Activated CD8-positive, alpha-beta memory T cell treated with anti-CD3 and anti-CD28 coated beads, Interleukin-2, amount 10 ng/mL, durations not matched to agents 7 days and 5 days (primary cell): ENCODE data around the gene PDE4D. TPM values are rescaled to one million over a fixed set of nuclear protein-coding genes. Genes with fewer than 3 reads are reported as not detected.

ENCODE experiments used
- ATAC-seq: fragments of 150-1000 bp; cut with Tn5 transposase; one replicate; pipeline ENCODE4 v1.10.0; 2021; ENCODE audit warnings: moderate library complexity
- CTCF ChIA-PET: fragments of 350-600 bp; sonication (Branson Sonifier 250); formaldehyde crosslinking; loops from one replicate; lab custom pipeline; 2021; ENCODE audit warnings: antibody characterized with exemption; lab: Charles Lee
- DNase-seq: peaks from one replicate; pipeline ENCODE4 v3.0.0-alpha.2; 2020
- H3K27ac Mint-ChIP-seq: one replicate; pipeline ENCODE4 v1.8.0; 2021; ENCODE audit warnings: mild to moderate bottlenecking, mixed read lengths
- H3K27me3 Mint-ChIP-seq: one replicate; pipeline ENCODE4 v1.8.0; 2021; ENCODE audit warnings: mixed read lengths
- H3K36me3 Mint-ChIP-seq: one replicate; pipeline ENCODE4 v1.8.0; 2021; ENCODE audit warnings: mild to moderate bottlenecking, mixed read lengths
- H3K4me1 Mint-ChIP-seq: one replicate; pipeline ENCODE4 v1.8.0; 2021; ENCODE audit warnings: mixed read lengths
- H3K4me3 Mint-ChIP-seq: one replicate; pipeline ENCODE4 v1.8.0; 2021; ENCODE audit warnings: mild to moderate bottlenecking, moderate library complexity, mixed read lengths
- H3K9me3 Mint-ChIP-seq: one replicate; pipeline ENCODE4 v1.8.0; 2022; ENCODE audit warnings: low read depth, mixed read lengths
- total RNA-seq, 2 experiments: library from RNA; stranded (reverse); gene quantifications; one replicate each; pipeline ENCODE4 v1.2.3, GENCODE V29; 2021

Gene PDE4D
- total RNA-seq, 2 experiments from 2014 or later, result 59.3 to 66.2 TPM

DNA sequence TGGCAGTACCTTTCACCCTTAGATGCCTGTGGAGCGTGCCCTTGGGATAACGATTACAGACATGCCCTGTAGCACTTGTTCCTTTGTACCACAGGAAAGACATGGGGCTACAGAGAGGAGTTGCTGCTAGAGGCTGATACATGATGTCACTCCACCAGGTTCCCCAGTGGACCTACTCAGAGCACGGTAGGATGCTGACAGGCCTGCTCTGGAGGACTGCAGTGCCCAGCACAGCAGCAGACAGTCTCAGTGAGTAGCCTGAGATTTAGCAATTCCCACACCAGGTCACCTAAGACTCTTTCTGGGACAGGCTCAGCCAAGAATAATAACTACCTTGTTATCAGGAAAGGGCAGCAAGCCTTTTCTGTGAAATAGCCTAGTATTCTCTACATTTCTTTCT is 28.8 kb downstream of the PDE4D start:
- Mint-ChIP-seq H3K4me1 (no peaks in the 10 kb centered on the region), H3K4me3 (no peak overlapping the region), H3K27ac (no peak overlapping the region), H3K9me3 (no peaks in the 10 kb centered on the region), H3K27me3 (no peaks in the 10 kb centered on the region), H3K36me3 (no peaks in the 10 kb centered on the region)
- ATAC-seq, result no peak
- CTCF ChIA-PET, result no interaction called here
- DNase-seq, result no peak

DNA sequence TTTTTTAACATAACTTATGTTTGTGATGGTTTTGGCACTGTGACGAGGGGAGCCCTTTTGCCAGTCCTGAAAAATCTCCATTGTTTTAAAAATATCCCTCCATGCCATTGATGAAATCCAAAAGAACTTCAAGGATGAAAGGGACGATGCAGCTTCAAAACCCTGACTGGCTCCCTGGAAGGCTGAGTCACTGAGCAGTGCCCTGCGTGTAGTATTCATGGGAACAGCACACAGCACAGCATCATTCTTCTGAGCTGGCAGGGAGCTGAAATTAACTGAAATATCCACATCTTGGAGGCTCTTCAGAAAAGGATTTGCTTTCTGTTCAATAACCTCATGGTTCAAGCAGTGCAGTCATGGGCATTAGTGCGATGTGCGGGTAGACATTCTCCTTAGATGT is 29.7 kb downstream of the PDE4D start:
- H3K27me3 Mint-ChIP-seq, result no peaks in the 10 kb centered on the region
- DNase-seq, result no peak
- H3K4me3 Mint-ChIP-seq, result no peak overlapping the region
- ATAC-seq, result no peak
- no peak overlapping the region for H3K27ac Mint-ChIP-seq
- no peaks in the 10 kb centered on the region for H3K36me3 Mint-ChIP-seq
- CTCF ChIA-PET, result no interaction called here
- no peaks in the 10 kb centered on the region for H3K9me3 Mint-ChIP-seq
- no peaks in the 10 kb centered on the region for H3K4me1 Mint-ChIP-seq

- no peaks in the 10 kb centered on the region for H3K36me3 Mint-ChIP-seq
- H3K27ac Mint-ChIP-seq, result no peak overlapping the region
- no peak for ATAC-seq
- DNase-seq, result no peak
- H3K4me3 Mint-ChIP-seq, result no peak overlapping the region
- H3K9me3 Mint-ChIP-seq, result no peaks in the 10 kb centered on the region
- no peaks in the 10 kb centered on the region for H3K4me1 Mint-ChIP-seq
- CTCF ChIA-PET, result no interaction called here
- no peaks in the 10 kb centered on the region for H3K27me3 Mint-ChIP-seq
These were observed 37.2 kb downstream of the PDE4D start for GRCh38 chr5:59856358-59856757.

GRCh38 chr5:59850766-59851165 is 42.8 kb downstream of the PDE4D start:
- H3K36me3 Mint-ChIP-seq, result no peaks in the 10 kb centered on the region
- H3K9me3 Mint-ChIP-seq, result no peaks in the 10 kb centered on the region
- CTCF ChIA-PET, result no interaction called here
- no peaks in the 10 kb centered on the region for H3K4me1 Mint-ChIP-seq
- DNase-seq (no peak), ATAC-seq (no peak)
- peaks cover 2% of the 10 kb centered on the region for H3K27me3 Mint-ChIP-seq
- no peak overlapping the region for H3K27ac Mint-ChIP-seq
- no peak overlapping the region for H3K4me3 Mint-ChIP-seq

GRCh38 chr5:59847586-59847985 is 45.9 kb downstream of the PDE4D start:
- ATAC-seq, result no peak
- DNase-seq, result no peak
- H3K36me3 Mint-ChIP-seq, result no peaks in the 10 kb centered on the region
- CTCF ChIA-PET, result no interaction called here
- no peak overlapping the region for H3K4me3 Mint-ChIP-seq
- no peaks in the 10 kb centered on the region for H3K4me1 Mint-ChIP-seq
- H3K27ac Mint-ChIP-seq, result no peak overlapping the region
- peaks cover 2% of the 10 kb centered on the region for H3K27me3 Mint-ChIP-seq
- no peaks in the 10 kb centered on the region for H3K9me3 Mint-ChIP-seq

DNA sequence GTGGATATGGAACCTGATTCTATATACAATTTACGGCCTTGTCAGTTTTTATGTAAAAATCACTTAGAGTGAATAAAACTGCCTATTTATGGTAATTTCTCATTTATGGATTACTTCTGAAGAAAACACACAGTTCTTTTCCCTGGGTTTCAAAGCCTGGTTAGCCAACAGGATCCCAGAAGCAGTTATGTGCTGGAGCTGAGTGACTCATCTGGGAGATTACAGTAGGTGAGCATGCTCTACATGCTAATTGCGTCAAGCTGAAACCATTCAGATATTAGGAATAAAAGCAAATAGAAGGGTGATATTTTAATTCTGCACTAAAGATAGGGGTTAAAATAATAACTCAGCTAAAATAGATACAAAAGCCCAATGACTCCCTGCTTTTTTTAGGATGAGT is 47.8 kb downstream of the PDE4D start:
- ATAC-seq (no peak), DNase-seq (no peak)
- H3K27me3 Mint-ChIP-seq, result peaks cover 5% of the 10 kb centered on the region
- H3K27ac Mint-ChIP-seq, result no peak overlapping the region
- H3K36me3 Mint-ChIP-seq, result no peaks in the 10 kb centered on the region
- no peak overlapping the region for H3K4me3 Mint-ChIP-seq
- no peaks in the 10 kb centered on the region for H3K9me3 Mint-ChIP-seq
- H3K4me1 Mint-ChIP-seq, result no peaks in the 10 kb centered on the region
- CTCF ChIA-PET, result no interaction called here

DNA sequence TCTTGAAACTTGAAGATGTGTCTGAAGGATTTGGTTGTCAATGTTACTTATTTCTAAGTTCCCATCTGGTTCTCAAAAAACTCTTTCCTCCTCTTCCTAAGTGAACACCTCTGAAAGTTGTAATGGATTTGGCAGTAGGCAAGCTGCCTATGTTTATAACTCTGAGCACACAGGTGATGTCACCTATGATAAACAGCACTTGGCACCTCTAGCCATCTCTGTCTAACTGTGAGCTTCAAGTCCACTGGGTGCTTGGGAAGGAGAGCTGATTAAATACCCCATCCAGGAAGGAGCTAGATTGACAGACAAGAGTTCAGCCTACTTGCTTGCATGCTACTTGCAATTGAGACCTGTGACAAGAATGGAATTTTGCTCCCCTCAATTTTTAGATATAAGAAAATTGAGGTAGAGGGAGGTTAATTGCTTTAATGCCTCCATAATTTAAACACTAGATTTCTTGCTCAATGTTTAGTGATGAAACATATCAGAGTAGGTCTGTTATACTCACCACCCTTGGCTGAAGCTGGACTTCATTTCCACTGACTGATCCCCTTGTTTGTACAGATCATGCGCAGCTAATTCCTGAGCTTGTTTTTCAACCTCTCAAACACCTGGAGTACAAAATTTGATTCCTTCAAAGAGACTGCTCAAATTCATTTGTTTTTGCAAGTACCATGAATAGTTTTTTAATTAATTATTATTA is 49.9 kb downstream of the PDE4D start:
- no peaks in the 10 kb centered on the region for H3K36me3 Mint-ChIP-seq
- peaks cover 3% of the 10 kb centered on the region for H3K27me3 Mint-ChIP-seq
- ATAC-seq (no peak), DNase-seq (no peak)
- H3K9me3 Mint-ChIP-seq, result no peaks in the 10 kb centered on the region
- no peak overlapping the region for H3K4me3 Mint-ChIP-seq
- no peaks in the 10 kb centered on the region for H3K4me1 Mint-ChIP-seq
- CTCF ChIA-PET, result no interaction called here
- no peak overlapping the region for H3K27ac Mint-ChIP-seq

- no peaks in the 10 kb centered on the region for H3K36me3 Mint-ChIP-seq
- no peak for ATAC-seq
- DNase-seq, result no peak
- H3K4me1 Mint-ChIP-seq, result no peaks in the 10 kb centered on the region
- peaks cover 3% of the 10 kb centered on the region for H3K27me3 Mint-ChIP-seq
- H3K9me3 Mint-ChIP-seq, result no peaks in the 10 kb centered on the region
- CTCF ChIA-PET, result no interaction called here
- no peak overlapping the region for H3K4me3 Mint-ChIP-seq
- no peak overlapping the region for H3K27ac Mint-ChIP-seq
These were observed 50.5 kb downstream of the PDE4D start for GRCh38 chr5:59842999-59843398.

GRCh38 chr5:59840200-59840601 is 53.3 kb downstream of the PDE4D start:
- no peaks in the 10 kb centered on the region for H3K4me1 Mint-ChIP-seq
- DNase-seq, result no peak

GRCh38 chr5:59838989-59839388 is 54.5 kb downstream of the PDE4D start:
- Mint-ChIP-seq H3K27ac (no peak overlapping the region), H3K27me3 (peaks cover 3% of the 10 kb centered on the region), H3K4me3 (no peak overlapping the region), H3K4me1 (no peaks in the 10 kb centered on the region), H3K9me3 (no peaks in the 10 kb centered on the region), H3K36me3 (no peaks in the 10 kb centered on the region)
- ATAC-seq (no peak), DNase-seq (no peak)
- CTCF ChIA-PET, result no interaction called here

More at GRCh38 chr5:59840200-59840601, 53.3 kb downstream of the PDE4D start:
- Mint-ChIP-seq H3K9me3 (no peaks in the 10 kb centered on the region), H3K36me3 (no peaks in the 10 kb centered on the region), H3K27me3 (peaks cover 3% of the 10 kb centered on the region), H3K27ac (no peak overlapping the region), H3K4me3 (no peak overlapping the region)
- no peak for ATAC-seq
- CTCF ChIA-PET, result no interaction called here

DNA sequence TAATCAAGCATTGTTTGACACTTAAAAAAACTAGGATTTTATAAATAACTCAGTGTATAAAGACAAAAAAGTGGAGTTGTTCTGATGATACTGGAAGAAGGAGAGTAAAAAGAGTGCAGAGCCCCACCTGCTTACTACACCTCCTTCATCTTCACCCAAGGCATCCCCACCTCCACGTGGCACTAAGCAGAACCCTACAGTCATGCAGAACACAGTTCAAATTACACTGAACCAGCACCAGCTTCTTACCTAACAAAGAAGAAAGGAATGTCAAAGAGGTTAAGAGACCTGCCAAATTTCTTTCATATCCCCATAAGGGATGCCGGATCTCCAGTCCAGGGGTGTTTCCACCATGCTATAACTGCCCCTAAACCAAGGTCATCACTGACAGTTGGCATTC is 55.5 kb downstream of the PDE4D start:
- DNase-seq, result no peak
- no peak overlapping the region for H3K27ac Mint-ChIP-seq
- H3K9me3 Mint-ChIP-seq, result no peaks in the 10 kb centered on the region
- H3K4me1 Mint-ChIP-seq, result no peaks in the 10 kb centered on the region
- peaks cover 3% of the 10 kb centered on the region for H3K27me3 Mint-ChIP-seq
- H3K36me3 Mint-ChIP-seq, result no peaks in the 10 kb centered on the region
- ATAC-seq, result no peak
- H3K4me3 Mint-ChIP-seq, result no peak overlapping the region
- CTCF ChIA-PET, result no interaction called here

GRCh38 chr5:59837071-59837470 is 56.5 kb downstream of the PDE4D start:
- Mint-ChIP-seq H3K27ac (no peak overlapping the region), H3K4me1 (no peaks in the 10 kb centered on the region), H3K27me3 (peaks cover 3% of the 10 kb centered on the region), H3K4me3 (no peak overlapping the region), H3K36me3 (no peaks in the 10 kb centered on the region), H3K9me3 (no peaks in the 10 kb centered on the region)
- DNase-seq (no peak), ATAC-seq (no peak)
- CTCF ChIA-PET, result no interaction called here

- ATAC-seq, result no peak
- no peak overlapping the region for H3K4me3 Mint-ChIP-seq
- H3K9me3 Mint-ChIP-seq, result no peaks in the 10 kb centered on the region
- H3K27me3 Mint-ChIP-seq, result no peaks in the 10 kb centered on the region
- no peak for DNase-seq
- H3K4me1 Mint-ChIP-seq, result no peaks in the 10 kb centered on the region
- no peaks in the 10 kb centered on the region for H3K36me3 Mint-ChIP-seq
- CTCF ChIA-PET, result no interaction called here
- H3K27ac Mint-ChIP-seq, result no peak overlapping the region
These were observed 57.7 kb downstream of the PDE4D start for GRCh38 chr5:59835800-59836199.

- Mint-ChIP-seq H3K27me3 (no peaks in the 10 kb centered on the region), H3K4me1 (no peaks in the 10 kb centered on the region), H3K36me3 (no peaks in the 10 kb centered on the region), H3K27ac (no peak overlapping the region), H3K9me3 (no peaks in the 10 kb centered on the region), H3K4me3 (no peak overlapping the region)
- DNase-seq (no peak), ATAC-seq (no peak)
- CTCF ChIA-PET, result no interaction called here
These were observed 60.1 kb downstream of the PDE4D start for GRCh38 chr5:59833448-59833847.
